ENCODE measurements around the gene SLC27A3. TPM values are rescaled to one million over a fixed set of nuclear protein-coding genes. Genes with fewer than 3 reads are reported as not detected.
A peak's percentile ranks its signal among the peaks of the same experiment; 100 is the strongest.
"Not testable (repeated sequence)": the region's sequence is repeated elsewhere in the genome, so short reads cannot be mapped to it uniquely, and the experiment has no call there.

Gene SLC27A3
- total RNA-seq, 2 experiments from 2014 or later, result 22.2 to 22.9 TPM

DNA sequence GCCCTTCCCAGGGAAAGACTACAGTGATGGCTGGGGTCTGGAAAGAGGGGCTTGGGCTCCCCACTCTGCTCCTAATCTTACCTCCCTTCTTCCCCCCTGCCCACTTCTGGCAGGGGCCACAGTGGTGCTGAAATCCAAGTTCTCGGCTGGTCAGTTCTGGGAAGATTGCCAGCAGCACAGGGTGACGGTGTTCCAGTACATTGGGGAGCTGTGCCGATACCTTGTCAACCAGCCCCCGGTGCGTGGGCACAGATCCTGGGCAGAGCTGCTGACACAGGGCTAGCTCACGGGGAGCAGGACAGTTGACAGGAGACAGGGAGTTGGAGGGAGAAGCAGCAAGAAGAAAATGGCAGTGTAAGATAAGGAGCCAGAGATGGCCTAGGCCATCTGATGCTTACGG lies 2.4 kb downstream of the SLC27A3 start:
- H3K36me3 Mint-ChIP-seq (ENCODE audit: low read depth), result peaks cover 16% of the 10 kb centered on the region
- peaks cover 39% of the 10 kb centered on the region for H3K4me1 Mint-ChIP-seq
- no peaks in the 10 kb centered on the region for H3K9me3 Mint-ChIP-seq
- no peaks in the 10 kb centered on the region for H3K27me3 Mint-ChIP-seq
- H3K27ac Mint-ChIP-seq, result no peak overlapping the region
- DNase-seq, result no peak
- CTCF ChIA-PET, result interaction anchor here (1.2 to 1.6 kb wide), 3 partner anchors 9 to 102 kb away, joined by 3 to 4 read pairs (median 3); no protein-coding TSS in a partner anchor
- POLR2A ChIA-PET, result no interaction called here
- H3K4me3 Mint-ChIP-seq, result no peak overlapping the region

DNA sequence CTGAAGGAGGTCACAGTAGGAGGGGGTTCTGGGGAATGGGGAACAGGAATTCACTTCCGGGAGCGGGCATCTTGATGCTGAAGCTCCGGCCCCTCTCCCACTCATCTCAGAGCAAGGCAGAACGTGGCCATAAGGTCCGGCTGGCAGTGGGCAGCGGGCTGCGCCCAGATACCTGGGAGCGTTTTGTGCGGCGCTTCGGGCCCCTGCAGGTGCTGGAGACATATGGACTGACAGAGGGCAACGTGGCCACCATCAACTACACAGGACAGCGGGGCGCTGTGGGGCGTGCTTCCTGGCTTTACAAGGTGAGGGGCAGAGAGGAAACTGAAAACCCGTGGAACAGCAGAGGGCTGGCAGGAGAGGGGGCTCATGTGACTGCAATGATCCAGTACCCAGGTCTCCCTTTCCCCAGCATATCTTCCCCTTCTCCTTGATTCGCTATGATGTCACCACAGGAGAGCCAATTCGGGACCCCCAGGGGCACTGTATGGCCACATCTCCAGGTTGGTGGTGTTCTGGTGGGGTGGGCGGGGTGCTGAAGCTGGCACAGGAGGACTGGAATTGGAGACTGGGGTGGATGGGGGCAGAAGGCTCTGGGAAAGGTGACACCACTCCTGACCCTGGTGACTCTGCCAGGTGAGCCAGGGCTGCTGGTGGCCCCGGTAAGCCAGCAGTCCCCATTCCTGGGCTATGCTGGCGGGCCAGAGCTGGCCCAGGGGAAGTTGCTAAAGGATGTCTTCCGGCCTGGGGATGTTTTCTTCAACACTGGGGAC lies 3.0 kb downstream of the SLC27A3 start:
- ChIA-PET CTCF (interaction anchor here (1.2 to 1.7 kb wide), 4 partner anchors 10 to 102 kb away, joined by 3 to 4 read pairs (median 3); no protein-coding TSS in a partner anchor), POLR2A (no interaction called here)

DNA sequence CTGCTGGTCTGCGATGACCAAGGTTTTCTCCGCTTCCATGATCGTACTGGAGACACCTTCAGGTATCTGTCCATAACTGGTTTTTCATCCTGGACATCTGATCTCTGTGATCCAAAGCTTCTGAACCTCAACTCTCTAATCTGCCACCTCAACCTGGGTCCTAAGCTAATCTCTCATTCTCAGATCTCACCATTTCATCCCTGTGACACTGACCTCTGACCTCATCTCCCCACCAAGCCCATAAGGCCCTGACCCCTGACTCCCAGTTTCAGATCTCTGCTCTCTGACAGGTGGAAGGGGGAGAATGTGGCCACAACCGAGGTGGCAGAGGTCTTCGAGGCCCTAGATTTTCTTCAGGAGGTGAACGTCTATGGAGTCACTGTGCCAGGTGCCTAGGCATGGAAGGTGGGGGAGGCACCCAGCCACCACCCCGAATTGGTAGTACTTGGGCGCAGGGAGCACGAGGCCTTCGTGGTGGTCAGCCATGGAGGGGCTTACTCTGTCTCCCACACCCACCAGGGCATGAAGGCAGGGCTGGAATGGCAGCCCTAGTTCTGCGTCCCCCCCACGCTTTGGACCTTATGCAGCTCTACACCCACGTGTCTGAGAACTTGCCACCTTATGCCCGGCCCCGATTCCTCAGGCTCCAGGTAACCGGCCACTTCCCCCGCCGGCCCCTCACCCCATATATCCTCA lies 3.8 kb downstream of the SLC27A3 start:
- ChIA-PET POLR2A (no interaction called here), CTCF (interaction anchor here (0.8 to 1.7 kb wide), 4 partner anchors 10 to 168 kb away, joined by 3 read pairs; partner anchors contain the start of gene DENND4B)
- DNase-seq, result no peak

More for the DNA sequence above, 3.0 kb downstream of the SLC27A3 start:
- Mint-ChIP-seq H3K27me3 (no peaks in the 10 kb centered on the region), H3K36me3 (ENCODE audit: low read depth) (peaks cover 16% of the 10 kb centered on the region), H3K9me3 (no peaks in the 10 kb centered on the region), H3K27ac (no peak overlapping the region), H3K4me1 (peaks cover 44% of the 10 kb centered on the region), H3K4me3 (no peak overlapping the region)
- no peak for DNase-seq

DNA sequence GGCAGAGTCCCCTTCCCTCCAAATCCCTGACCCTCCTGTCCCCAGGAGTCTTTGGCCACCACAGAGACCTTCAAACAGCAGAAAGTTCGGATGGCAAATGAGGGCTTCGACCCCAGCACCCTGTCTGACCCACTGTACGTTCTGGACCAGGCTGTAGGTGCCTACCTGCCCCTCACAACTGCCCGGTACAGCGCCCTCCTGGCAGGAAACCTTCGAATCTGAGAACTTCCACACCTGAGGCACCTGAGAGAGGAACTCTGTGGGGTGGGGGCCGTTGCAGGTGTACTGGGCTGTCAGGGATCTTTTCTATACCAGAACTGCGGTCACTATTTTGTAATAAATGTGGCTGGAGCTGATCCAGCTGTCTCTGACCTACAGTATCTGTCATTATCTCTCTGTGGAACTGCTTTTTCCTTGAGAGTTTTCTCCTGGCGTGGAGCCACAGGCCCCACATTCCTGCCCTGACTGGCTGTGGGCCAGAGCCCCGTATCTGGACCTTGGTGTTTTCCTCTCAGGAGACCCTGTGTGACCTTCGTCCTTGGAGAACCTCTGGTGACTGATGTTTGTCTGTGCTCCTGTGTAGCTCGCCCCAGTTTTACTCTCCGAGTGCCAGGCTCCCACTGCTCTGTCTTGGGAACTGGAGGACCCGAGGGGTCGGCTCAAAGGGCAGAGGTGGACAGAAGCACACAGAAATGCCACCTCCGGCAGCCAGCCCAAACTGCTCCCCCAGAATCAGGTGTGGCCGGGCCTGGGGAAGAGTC lies 4.8 kb downstream of the SLC27A3 start:
- H3K4me3 Mint-ChIP-seq, result no peak overlapping the region
- no peak for DNase-seq
- H3K36me3 Mint-ChIP-seq (ENCODE audit: low read depth), result peaks cover 8% of the 10 kb centered on the region
- CTCF ChIA-PET, result interaction anchor here (0.8 to 1.7 kb wide), 2 partner anchors 44 to 167 kb away, joined by 3 read pairs; partner anchors contain the start of gene DENND4B
- peaks cover 32% of the 10 kb centered on the region for H3K4me1 Mint-ChIP-seq
- no peaks in the 10 kb centered on the region for H3K27me3 Mint-ChIP-seq
- POLR2A ChIA-PET, result no interaction called here
- H3K27ac Mint-ChIP-seq, result no peak overlapping the region
- H3K9me3 Mint-ChIP-seq, result no peaks in the 10 kb centered on the region

More for the DNA sequence above, 3.8 kb downstream of the SLC27A3 start:
- Mint-ChIP-seq H3K9me3 (no peaks in the 10 kb centered on the region), H3K36me3 (ENCODE audit: low read depth) (peaks cover 9% of the 10 kb centered on the region), H3K4me1 (peaks cover 41% of the 10 kb centered on the region), H3K27ac (no peak overlapping the region), H3K27me3 (no peaks in the 10 kb centered on the region), H3K4me3 (no peak overlapping the region)

DNA sequence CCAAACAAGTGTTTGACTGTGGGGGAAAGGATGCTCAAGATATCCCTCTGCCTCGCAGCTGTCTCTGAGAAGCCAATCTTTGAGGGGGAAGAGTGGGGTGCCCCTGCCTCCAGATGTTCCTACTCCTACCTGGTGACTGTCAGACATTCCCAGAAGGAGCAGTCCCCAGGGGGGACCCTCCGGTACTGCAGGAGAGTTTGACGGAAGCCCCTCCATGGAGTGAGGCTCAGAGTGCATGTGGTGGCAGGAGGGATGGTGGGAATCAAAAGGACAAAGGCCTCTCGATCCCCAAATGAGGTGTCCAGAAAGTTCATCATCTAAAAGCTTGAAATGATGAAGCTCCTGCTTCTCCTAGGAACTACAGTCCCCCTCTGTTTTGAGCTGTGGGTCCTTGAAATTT lies 5.3 kb downstream of the SLC27A3 start:
- DNase-seq, result no peak
- H3K36me3 Mint-ChIP-seq (ENCODE audit: low read depth), result peaks cover 8% of the 10 kb centered on the region
- H3K27me3 Mint-ChIP-seq, result no peaks in the 10 kb centered on the region
- H3K4me3 Mint-ChIP-seq, result no peak overlapping the region
- ChIA-PET CTCF (no interaction called here), POLR2A (no interaction called here)
- peaks cover 32% of the 10 kb centered on the region for H3K4me1 Mint-ChIP-seq
- H3K9me3 Mint-ChIP-seq, result no peaks in the 10 kb centered on the region
- H3K27ac Mint-ChIP-seq, result no peak overlapping the region

DNA sequence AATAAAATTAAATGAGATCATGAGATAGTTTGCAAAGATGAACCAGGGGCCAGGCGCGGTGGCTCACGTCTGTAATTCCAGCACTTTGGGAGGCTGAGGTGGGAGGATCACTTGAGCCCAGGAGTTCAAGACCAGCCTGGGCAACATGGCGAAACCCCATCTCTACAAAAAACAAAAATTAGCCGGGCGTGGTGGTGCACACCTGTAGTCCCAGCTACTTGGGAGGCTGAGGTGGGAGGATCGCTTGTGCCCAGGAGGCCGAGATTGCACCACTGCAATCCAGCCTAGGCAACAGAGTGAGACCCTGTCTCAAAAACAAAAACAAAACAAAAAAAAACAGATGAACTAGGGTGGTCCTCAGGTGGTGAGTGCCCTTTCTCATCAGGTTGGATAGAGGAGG lies 7.4 kb downstream of the SLC27A3 start:
- Mint-ChIP-seq H3K27ac (peak overlapping the region; percentile 97), H3K27me3 (peaks cover 10% of the 10 kb centered on the region), H3K4me3 (peak overlapping the region; percentile 77), H3K4me1 (peaks cover 18% of the 10 kb centered on the region)
- H3K36me3 Mint-ChIP-seq (ENCODE audit: low read depth); CTCF ChIA-PET; H3K9me3 Mint-ChIP-seq; DNase-seq: not testable (repeated sequence)
- POLR2A ChIA-PET, result interaction anchor here (0.6 kb wide), 1 partner anchor 87 kb away, joined by 9 read pairs; no protein-coding TSS in a partner anchor

DNA sequence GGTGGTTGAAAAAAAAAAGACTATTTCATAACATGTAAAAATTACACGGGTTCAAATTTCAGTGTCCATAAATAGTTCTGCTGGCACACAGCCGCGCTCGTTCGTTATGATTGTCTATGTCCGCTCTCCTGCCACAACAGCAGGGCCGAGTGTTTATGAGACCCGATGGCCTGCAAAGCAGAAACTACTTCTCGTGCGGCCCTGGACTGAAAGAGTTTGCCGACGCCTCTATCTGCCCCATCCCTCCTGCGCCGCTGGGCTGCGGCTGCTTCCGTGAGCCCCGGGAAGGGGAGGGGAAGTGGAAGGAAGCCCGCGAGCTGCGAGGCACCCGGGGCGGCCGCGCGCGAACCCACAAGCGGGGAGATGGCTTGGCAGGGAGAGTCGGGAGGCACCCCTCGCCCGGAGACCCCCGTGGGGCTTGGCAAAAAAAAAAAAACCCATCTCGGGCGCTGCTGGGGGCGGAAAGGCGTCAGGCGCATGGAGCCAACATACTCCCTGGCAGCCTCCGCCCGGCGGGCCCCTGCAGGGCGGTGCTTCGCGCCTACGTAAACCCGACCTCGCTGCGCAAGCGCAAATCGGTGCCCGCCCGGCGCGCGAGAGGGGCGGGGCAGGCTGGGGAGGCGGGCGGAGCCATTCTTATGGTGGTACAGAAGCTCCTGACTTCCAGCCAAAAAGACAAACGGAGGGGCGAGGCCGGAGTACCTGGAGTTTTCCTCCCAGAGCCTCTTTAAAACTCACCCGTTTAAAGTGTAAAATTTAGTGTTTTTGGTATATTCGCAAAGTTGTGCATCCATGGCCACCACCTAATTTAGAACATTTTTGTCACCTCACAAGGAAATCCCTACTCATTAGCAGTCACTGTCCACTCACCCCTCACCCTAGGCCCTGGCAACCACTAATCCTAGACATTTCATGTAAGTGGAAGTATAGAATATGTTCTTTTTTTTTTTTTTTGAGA lies 8.3 kb downstream of the SLC27A3 start:
- peak overlapping the region; percentile 97 for H3K27ac Mint-ChIP-seq
- no peaks in the 10 kb centered on the region for H3K36me3 Mint-ChIP-seq (ENCODE audit: low read depth)
- ChIA-PET POLR2A (interaction anchor here (1.0 to 1.3 kb wide), 2 partner anchors 180 to 207 kb away, joined by 3 to 4 read pairs; partner anchors contain the start of genes RPS27 and SLC39A1), CTCF (no interaction called here)
- H3K4me3 Mint-ChIP-seq, result peak overlapping the region; percentile 77
- peaks cover 17% of the 10 kb centered on the region for H3K4me1 Mint-ChIP-seq
- no peaks in the 10 kb centered on the region for H3K9me3 Mint-ChIP-seq
- DNase-seq, result peak; percentile 91
- peaks cover 16% of the 10 kb centered on the region for H3K27me3 Mint-ChIP-seq

DNA sequence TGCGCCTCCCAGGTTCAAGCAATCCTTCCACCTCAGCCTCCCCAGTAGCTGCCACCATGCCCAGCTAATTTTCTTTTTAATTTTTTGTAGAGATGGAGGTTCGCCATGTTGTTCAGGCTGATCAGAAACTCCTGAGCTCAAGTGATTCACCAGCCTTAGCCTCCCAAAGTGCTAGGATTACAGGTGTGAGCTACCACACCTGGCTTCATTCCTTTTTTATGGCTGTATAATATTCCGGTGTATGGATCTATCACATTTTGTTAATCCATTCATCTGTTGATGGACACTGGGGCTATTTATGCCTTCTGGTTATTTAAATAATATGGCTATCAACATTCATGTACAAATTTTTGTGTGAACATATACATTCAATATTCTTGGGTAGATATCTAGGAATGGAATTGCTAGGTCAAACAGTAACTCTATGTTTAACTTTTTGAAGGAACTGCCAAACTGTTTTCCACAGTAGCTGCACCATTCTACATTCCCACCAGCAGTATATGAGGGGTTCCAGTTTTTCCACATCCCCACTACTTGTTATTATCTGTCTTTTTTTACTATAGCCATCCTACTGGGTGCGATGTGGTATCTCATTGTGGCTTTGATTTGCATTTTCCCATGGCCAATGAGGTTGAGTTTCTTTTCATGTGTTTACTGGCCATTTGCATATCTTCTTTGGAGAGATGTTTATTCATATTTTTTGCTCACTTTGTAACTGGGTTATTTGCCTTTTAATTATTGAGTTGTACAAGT lies 11.0 kb downstream of the SLC27A3 start:
- peaks cover 16% of the 10 kb centered on the region for H3K27me3 Mint-ChIP-seq
- H3K27ac Mint-ChIP-seq, result no peak overlapping the region
- DNase-seq, result no peak
- no peak overlapping the region for H3K4me3 Mint-ChIP-seq
- CTCF ChIA-PET, result interaction anchor here (1.0 kb wide), 1 partner anchor 201 kb away, joined by 3 read pairs; no protein-coding TSS in a partner anchor
- no peaks in the 10 kb centered on the region for H3K36me3 Mint-ChIP-seq (ENCODE audit: low read depth)
- no peaks in the 10 kb centered on the region for H3K9me3 Mint-ChIP-seq
- POLR2A ChIA-PET, result no interaction called here
- peaks cover 38% of the 10 kb centered on the region for H3K4me1 Mint-ChIP-seq

DNA sequence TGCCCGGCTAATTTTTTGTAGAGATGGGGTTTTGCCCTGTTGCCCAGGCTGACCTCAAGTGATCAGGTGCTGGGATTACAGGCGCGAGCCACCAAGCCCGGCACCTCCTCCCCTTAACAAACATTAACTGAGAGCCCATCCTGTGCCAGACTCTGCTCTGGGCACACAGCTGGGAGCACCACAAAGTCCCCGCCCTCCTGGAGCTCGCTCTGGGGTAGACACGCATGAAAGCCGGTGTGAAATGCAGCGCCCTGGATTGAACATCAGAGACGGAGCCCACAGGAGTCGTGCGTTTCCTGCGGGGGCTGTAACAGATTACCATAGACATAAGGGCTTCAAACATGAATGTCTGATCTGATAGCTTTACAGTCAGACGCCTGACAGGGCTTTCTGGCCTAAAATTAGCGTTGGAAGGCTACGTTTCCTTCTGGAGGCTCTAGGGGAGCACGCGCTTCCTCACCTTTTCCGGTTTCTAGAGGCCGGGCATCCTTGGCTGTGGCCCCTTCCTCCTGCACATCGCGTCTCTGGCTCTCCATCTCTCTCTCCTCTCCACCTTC lies 14.3 kb downstream of the SLC27A3 start:
- peaks cover 16% of the 10 kb centered on the region for H3K27me3 Mint-ChIP-seq
- no peaks in the 10 kb centered on the region for H3K9me3 Mint-ChIP-seq
- POLR2A ChIA-PET, result interaction anchor here (0.5 kb wide), 1 partner anchor 169 kb away, joined by 3 read pairs; the partner anchor contains the start of gene CRTC2
- no peak overlapping the region for H3K4me3 Mint-ChIP-seq
- H3K36me3 Mint-ChIP-seq (ENCODE audit: low read depth), result no peaks in the 10 kb centered on the region
- CTCF ChIA-PET, result interaction anchor here (1.1 to 1.2 kb wide), 2 partner anchors 14 to 15 kb away, joined by 3 to 4 read pairs; partner anchors contain the start of gene SLC27A3
- H3K4me1 Mint-ChIP-seq, result peaks cover 42% of the 10 kb centered on the region
- H3K27ac Mint-ChIP-seq, result peak overlapping the region; percentile 81
- no peak for DNase-seq

DNA sequence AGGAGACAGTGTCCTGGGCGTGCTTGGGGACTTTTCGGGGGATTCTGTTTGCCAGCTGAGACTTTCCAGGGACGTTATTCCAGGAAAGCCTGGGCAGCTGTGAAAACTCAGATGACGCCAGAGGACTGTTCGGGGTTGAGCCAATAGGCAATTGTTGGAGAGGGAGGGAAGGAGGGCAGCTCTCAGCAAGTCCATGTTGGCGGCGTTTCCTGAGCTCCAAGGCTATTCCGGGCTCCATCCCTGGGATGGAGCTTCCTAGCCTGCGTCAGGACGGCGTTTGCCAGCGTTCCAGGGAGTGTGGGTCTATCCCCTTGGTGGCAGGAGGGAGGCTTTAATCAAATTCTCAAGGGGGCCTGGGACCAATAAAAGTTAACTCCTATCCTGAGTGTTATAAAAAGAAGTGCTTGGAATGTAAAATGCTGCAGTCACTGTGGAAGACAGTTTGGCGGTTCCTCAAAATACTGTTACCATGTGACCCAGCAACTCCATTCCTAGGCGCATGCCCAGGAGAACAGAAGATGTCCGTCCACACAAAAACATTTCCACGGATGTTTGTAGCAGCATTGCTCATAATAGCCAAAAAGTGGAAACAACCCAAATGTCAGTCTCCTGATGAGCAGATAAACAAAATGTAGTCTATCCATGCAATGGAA lies 15.2 kb downstream of the SLC27A3 start:
- POLR2A ChIA-PET, result interaction anchor here (0.5 kb wide), 1 partner anchor 168 kb away, joined by 3 read pairs; the partner anchor contains the start of gene CRTC2
- H3K4me3 Mint-ChIP-seq, result peak overlapping the region; percentile 22
- H3K4me1 Mint-ChIP-seq, result peaks cover 45% of the 10 kb centered on the region
- H3K27ac Mint-ChIP-seq, result peak overlapping the region; percentile 81
- CTCF ChIA-PET, result interaction anchor here (1.0 to 1.2 kb wide), 2 partner anchors 14 to 133 kb away, joined by 3 to 4 read pairs; partner anchors contain the start of gene GATAD2B
- H3K9me3 Mint-ChIP-seq, result no peaks in the 10 kb centered on the region
- H3K27me3 Mint-ChIP-seq, result peaks cover 16% of the 10 kb centered on the region
- H3K36me3 Mint-ChIP-seq (ENCODE audit: low read depth), result no peaks in the 10 kb centered on the region
- DNase-seq, result no peak

Measured in activated CD4-positive, alpha-beta T cell treated with anti-CD3 and anti-CD28 coated beads, Interleukin-2, amount 10 ng/mL, durations not matched to agents 7 days and 5 days (primary cell).